Gastroesophageal sphincter (tissue), 3 donors: ENCODE results near the gene LRP4.

Source experiments
- CTCF ChIP-seq, 4 experiments: fragments of 200-600 bp in 2 of 4; fragments of 450-650 bp in 2 of 4; sonication (generic) in 1 of 4; IDR thresholded peaks; one replicate each; pipeline ENCODE4 v1.5.1; 2017 to 2019; ENCODE audit warnings: antibody characterized with exemption in 4 of 4, mild to moderate bottlenecking in 2 of 4, moderate library complexity in 2 of 4
- POLR2A ChIP-seq, 2 donors: fragments of 450-650 bp; IDR thresholded peaks; one replicate each; pipeline ENCODE4 v1.6.1; 2017; ENCODE audit warnings: antibody characterized with exemption in 2 of 2, mild to moderate bottlenecking in 2 of 2, moderate library complexity in 1 of 2

GRCh38 chr11:46900091-46900746 is 18.1 kb downstream of the LRP4 start:
- no peak for TF ChIP-seq CTCF (IDR thresholded peaks at IDR 0.05)
- no peak for TF ChIP-seq POLR2A (IDR thresholded peaks at IDR 0.05)
